GM23338 (cell line): ENCODE measurements around the gene ALDH7A1. TPM values are rescaled to one million over a fixed set of nuclear protein-coding genes. Genes with fewer than 3 reads are reported as not detected.

Source experiments
- ATAC-seq: fragments of 200-7000 bp; cut with Tn5 transposase; 3 replicates; pipeline ENCODE4 v1.9.1; 2020
- DNase-seq: peaks from one replicate; pipeline ENCODE4 v3.0.0-alpha.2; 2015; ENCODE audit warnings: low spot score
- H2AFZ ChIP-seq: fragments of 200-600 bp; sonication (generic); 2 replicates; pipeline ENCODE4 v1.8.0; 2016; ENCODE audit warnings: antibody characterized with exemption, mild to moderate bottlenecking, moderate library complexity
- H3F3A ChIP-seq: fragments of 200-600 bp; sonication (generic); replicated peaks from 2 replicates; pipeline ENCODE4 v1.8.0; 2017; ENCODE audit warnings: antibody characterized with exemption, mixed run types, low read depth
- H3K27ac ChIP-seq: fragments of 200-600 bp; sonication (generic); 2 replicates; pipeline ENCODE4 v1.6.1; 2016; ENCODE audit warnings: low read depth
- H3K27me3 ChIP-seq: fragments of 200-600 bp; sonication (generic); 2 replicates; pipeline ENCODE4 v1.8.0; 2016; ENCODE audit warnings: mild to moderate bottlenecking, mixed run types, moderate library complexity; ENCODE audit not compliant: insufficient read depth
- H3K36me3 ChIP-seq: fragments of 200-600 bp; sonication (generic); 2 replicates; pipeline ENCODE4 v1.8.0; 2016; ENCODE audit warnings: mild to moderate bottlenecking; ENCODE audit not compliant: insufficient read depth
- H3K4me1 ChIP-seq: fragments of 200-600 bp; sonication (generic); 2 replicates; pipeline ENCODE4 v1.8.0; 2016; ENCODE audit warnings: mild to moderate bottlenecking, moderate library complexity; ENCODE audit not compliant: insufficient read depth
- H3K4me2 ChIP-seq: fragments of 200-600 bp; sonication (generic); 2 replicates; pipeline ENCODE4 v1.7.1; 2017; ENCODE audit warnings: mixed run types
- H3K4me3 ChIP-seq: fragments of 200-600 bp; sonication (generic); 2 replicates; pipeline ENCODE4 v1.6.1; 2016; ENCODE audit warnings: mixed run types
- H3K79me2 ChIP-seq: fragments of 200-600 bp; sonication (generic); replicated peaks from 2 replicates; pipeline ENCODE4 v1.8.0; 2017; ENCODE audit warnings: mild to moderate bottlenecking; ENCODE audit not compliant: insufficient read depth
- H3K9me2 ChIP-seq: fragments of 200-600 bp; sonication (generic); 2 replicates; pipeline ENCODE4 v1.8.0; 2017; ENCODE audit not compliant: insufficient read depth
- H4K20me1 ChIP-seq: fragments of 200-600 bp; sonication (generic); replicated peaks from 2 replicates; pipeline ENCODE4 v1.8.0; 2017; ENCODE audit warnings: mild to moderate bottlenecking; ENCODE audit not compliant: insufficient read depth
- H3K27ac Mint-ChIP-seq: 2 replicates; pipeline ENCODE4 v1.8.0; 2020; ENCODE audit warnings: inconsistent platforms, mild to moderate bottlenecking, moderate library complexity, mixed read lengths
- H3K27me3 Mint-ChIP-seq: 3 replicates; pipeline ENCODE4 v1.8.0; 2022; ENCODE audit warnings: low read depth, mild to moderate bottlenecking, moderate library complexity, mixed read lengths, inconsistent platforms; ENCODE audit not compliant: insufficient read depth, poor library complexity
- H3K36me3 Mint-ChIP-seq: 3 replicates; pipeline ENCODE4 v1.8.0; 2021; ENCODE audit warnings: low read depth, mild to moderate bottlenecking, inconsistent platforms, moderate library complexity, mixed read lengths
- H3K4me1 Mint-ChIP-seq: 3 replicates; pipeline ENCODE4 v1.8.0; 2020; ENCODE audit warnings: mild to moderate bottlenecking, inconsistent platforms, mixed read lengths
- H3K4me3 Mint-ChIP-seq: 3 replicates; pipeline ENCODE4 v1.8.0; 2021; ENCODE audit warnings: moderate library complexity, mild to moderate bottlenecking, inconsistent platforms, mixed read lengths
- H3K9me3 Mint-ChIP-seq: 3 replicates; pipeline ENCODE4 v1.8.0; 2020; ENCODE audit warnings: moderate library complexity, mild to moderate bottlenecking, inconsistent platforms, mixed read lengths
- CREB1 ChIP-seq: fragments of 250-450 bp; sonication (Bioruptor Pico); IDR thresholded peaks from 2 replicates; pipeline ENCODE4 v1.5.0; 2020; ENCODE audit warnings: low read depth, mild to moderate bottlenecking, moderate library complexity
- EZH2 ChIP-seq: fragments of 200-600 bp; sonication (generic); IDR thresholded peaks from one replicate; pipeline ENCODE4 v1.8.0; 2017; ENCODE audit warnings: antibody characterized with exemption, mild to moderate bottlenecking, low read depth; ENCODE audit not compliant: unreplicated experiment
- EZH2phosphoT487 ChIP-seq: fragments of 200-600 bp; sonication (generic); IDR thresholded peaks from one replicate; pipeline ENCODE4 v1.8.1; 2018; ENCODE audit warnings: antibody characterized with exemption; ENCODE audit not compliant: unreplicated experiment
- JUNB ChIP-seq: IDR thresholded peaks from one replicate; pipeline ENCODE4 v1.6.1; 2016; ENCODE audit warnings: antibody characterized with exemption; ENCODE audit not compliant: unreplicated experiment
- NANOG ChIP-seq: IDR thresholded peaks from 2 replicates; pipeline ENCODE4 v1.6.1; 2016; ENCODE audit warnings: antibody characterized with exemption, borderline replicate concordance
- POLR2AphosphoS5 ChIP-seq: IDR thresholded peaks from 2 replicates; pipeline ENCODE4 v1.6.1; 2016; ENCODE audit warnings: antibody characterized with exemption, low read depth
- REST ChIP-seq: IDR thresholded peaks from one replicate; pipeline ENCODE4 v1.6.1; 2018; ENCODE audit warnings: antibody characterized with exemption; ENCODE audit not compliant: unreplicated experiment
- STAT1 ChIP-seq: IDR thresholded peaks from one replicate; pipeline ENCODE4 v1.6.1; 2016; ENCODE audit warnings: antibody characterized with exemption; ENCODE audit not compliant: unreplicated experiment
- ZNF114 ChIP-seq: fragments of 250-450 bp; sonication (Bioruptor Pico); IDR thresholded peaks from 2 replicates; pipeline ENCODE4 v1.5.0; 2020; ENCODE audit warnings: mild to moderate bottlenecking, moderate library complexity
- ZNF331 ChIP-seq: fragments of 250-450 bp; sonication (Bioruptor Pico); IDR thresholded peaks from 2 replicates; pipeline ENCODE4 v1.5.0; 2020; ENCODE audit warnings: low read depth, mild to moderate bottlenecking, moderate library complexity
- ZNF462 ChIP-seq: fragments of 250-450 bp; sonication (Bioruptor Pico); IDR thresholded peaks from 2 replicates; pipeline ENCODE4 v1.5.0; 2020; ENCODE audit warnings: mild to moderate bottlenecking, moderate library complexity
- polyA plus RNA-seq: library from polyadenylated mRNA; unstranded; fragments of >200 nt; fragmentation: Nextera tagmentation; extraction: Ambion mirVana; gene quantifications from 2 replicates; pipeline ENCODE4 v1.2.1, GENCODE V29; 2016
- total RNA-seq: library from RNA; depleted of rRNA; stranded (reverse); fragments of >200 nt; shearing (Covaris generic); gene quantifications from 2 replicates; pipeline ENCODE4 v1.2.3, GENCODE V29; 2014
- TF ChIP-seq, protein P1 (sequence below): IDR thresholded peaks from 2 replicates; pipeline ENCODE4 v1.6.1; 2016; ENCODE audit warnings: antibody characterized with exemption
- TF ChIP-seq, protein P2 (sequence below), 2 experiments: fragments of 200-600 bp in 1 of 2; sonication (generic) in 1 of 2; conservative IDR thresholded peaks; 2 replicates each; pipeline versions ENCODE4 v1.5.1 to v1.6.1; 2016 to 2017; ENCODE audit warnings: antibody characterized with exemption in 2 of 2, low read depth in 2 of 2, mild to moderate bottlenecking in 2 of 2, moderate library complexity in 1 of 2

Gene ALDH7A1
- total and polyA plus RNA-seq, 2 experiments from 2014 or later = 122 to 198 TPM

GRCh38 chr5:126641387-126641786, 46.4 kb upstream of the ALDH7A1 start:
- no peaks in the 10 kb centered on the region for H3F3A ChIP-seq
- H3K4me1 ChIP-seq = no peaks in the 10 kb centered on the region
- TF ChIP-seq, protein P1, sequence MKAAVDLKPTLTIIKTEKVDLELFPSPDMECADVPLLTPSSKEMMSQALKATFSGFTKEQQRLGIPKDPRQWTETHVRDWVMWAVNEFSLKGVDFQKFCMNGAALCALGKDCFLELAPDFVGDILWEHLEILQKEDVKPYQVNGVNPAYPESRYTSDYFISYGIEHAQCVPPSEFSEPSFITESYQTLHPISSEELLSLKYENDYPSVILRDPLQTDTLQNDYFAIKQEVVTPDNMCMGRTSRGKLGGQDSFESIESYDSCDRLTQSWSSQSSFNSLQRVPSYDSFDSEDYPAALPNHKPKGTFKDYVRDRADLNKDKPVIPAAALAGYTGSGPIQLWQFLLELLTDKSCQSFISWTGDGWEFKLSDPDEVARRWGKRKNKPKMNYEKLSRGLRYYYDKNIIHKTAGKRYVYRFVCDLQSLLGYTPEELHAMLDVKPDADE = no peak
- TF ChIP-seq POLR2AphosphoS5 (no peak), STAT1 (no peak), CREB1 (CRISPR knock-in tag) (no peak), NANOG (no peak), ZNF462 (CRISPR knock-in tag) (no peak), ZNF331 (CRISPR knock-in tag) (no peak), REST (no peak), EZH2phosphoT487 (no peak), JUNB (no peak), ZNF114 (CRISPR knock-in tag) (no peak), EZH2 (no peak)
- TF ChIP-seq, protein P2, sequence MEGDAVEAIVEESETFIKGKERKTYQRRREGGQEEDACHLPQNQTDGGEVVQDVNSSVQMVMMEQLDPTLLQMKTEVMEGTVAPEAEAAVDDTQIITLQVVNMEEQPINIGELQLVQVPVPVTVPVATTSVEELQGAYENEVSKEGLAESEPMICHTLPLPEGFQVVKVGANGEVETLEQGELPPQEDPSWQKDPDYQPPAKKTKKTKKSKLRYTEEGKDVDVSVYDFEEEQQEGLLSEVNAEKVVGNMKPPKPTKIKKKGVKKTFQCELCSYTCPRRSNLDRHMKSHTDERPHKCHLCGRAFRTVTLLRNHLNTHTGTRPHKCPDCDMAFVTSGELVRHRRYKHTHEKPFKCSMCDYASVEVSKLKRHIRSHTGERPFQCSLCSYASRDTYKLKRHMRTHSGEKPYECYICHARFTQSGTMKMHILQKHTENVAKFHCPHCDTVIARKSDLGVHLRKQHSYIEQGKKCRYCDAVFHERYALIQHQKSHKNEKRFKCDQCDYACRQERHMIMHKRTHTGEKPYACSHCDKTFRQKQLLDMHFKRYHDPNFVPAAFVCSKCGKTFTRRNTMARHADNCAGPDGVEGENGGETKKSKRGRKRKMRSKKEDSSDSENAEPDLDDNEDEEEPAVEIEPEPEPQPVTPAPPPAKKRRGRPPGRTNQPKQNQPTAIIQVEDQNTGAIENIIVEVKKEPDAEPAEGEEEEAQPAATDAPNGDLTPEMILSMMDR (conservative IDR thresholded peaks at IDR 0.05; ENCODE audit: low read depth in 2 of 2) = no peak
- H3K27ac ChIP-seq = no peak overlapping the region
- H3K4me3 Mint-ChIP-seq = no peak overlapping the region
- peaks cover 12% of the 10 kb centered on the region for H3K9me3 Mint-ChIP-seq
- H3K27ac Mint-ChIP-seq = no peak overlapping the region
- peaks cover 3% of the 10 kb centered on the region for H3K27me3 Mint-ChIP-seq
- H2AFZ ChIP-seq = no peak overlapping the region
- H3K4me3 ChIP-seq = no peak overlapping the region
- H3K9me2 ChIP-seq = peaks cover 3% of the 10 kb centered on the region; the same call in 1 of the 2 replicates
- DNase-seq (no peak), ATAC-seq (no peak)
- no peak overlapping the region for H3K4me2 ChIP-seq
- no peaks in the 10 kb centered on the region for H3K27me3 ChIP-seq
- no peaks in the 10 kb centered on the region for H3K4me1 Mint-ChIP-seq
- H4K20me1 ChIP-seq = no peaks in the 10 kb centered on the region
- H3K36me3 Mint-ChIP-seq = peaks cover 8% of the 10 kb centered on the region; the same call in 2 of the 3 replicates
- no peaks in the 10 kb centered on the region; the same call in 1 of the 2 replicates for H3K36me3 ChIP-seq
- no peaks in the 10 kb centered on the region for H3K79me2 ChIP-seq
